GM23248 (cell line): Measurements from ENCODE around the gene ASCL5. TPM values are rescaled to one million over a fixed set of nuclear protein-coding genes. Genes with fewer than 3 reads are reported as not detected.

Source experiments
- DNase-seq: peaks from one replicate; pipeline ENCODE4 v3.0.0-alpha.2; 2015
- H2AFZ ChIP-seq: fragments of 200-600 bp; sonication (generic); 2 replicates; pipeline ENCODE4 v1.6.1; 2016; ENCODE audit warnings: antibody characterized with exemption
- H3F3A ChIP-seq: fragments of 200-600 bp; sonication (generic); 2 replicates; pipeline ENCODE4 v1.6.1; 2016; ENCODE audit warnings: mild to moderate bottlenecking, antibody characterized with exemption, mixed run types; ENCODE audit not compliant: insufficient read depth
- H3K27ac ChIP-seq: fragments of 200-600 bp; sonication (generic); 2 replicates; pipeline ENCODE4 v1.5.1; 2016; ENCODE audit warnings: mild to moderate bottlenecking
- H3K27me3 ChIP-seq: fragments of 200-600 bp; sonication (generic); replicated peaks from 2 replicates; pipeline ENCODE4 v1.6.1; 2016; ENCODE audit warnings: mild to moderate bottlenecking; ENCODE audit not compliant: insufficient read depth
- H3K36me3 ChIP-seq: fragments of 200-600 bp; sonication (generic); 2 replicates; pipeline ENCODE4 v1.6.1; 2016; ENCODE audit warnings: low read depth, mild to moderate bottlenecking
- H3K4me1 ChIP-seq: fragments of 200-600 bp; sonication (generic); 2 replicates; pipeline ENCODE4 v1.6.1; 2016; ENCODE audit warnings: mild to moderate bottlenecking; ENCODE audit not compliant: insufficient read depth
- H3K4me2 ChIP-seq: fragments of 200-600 bp; sonication (generic); one replicate; pipeline ENCODE4 v1.6.1; 2016; ENCODE audit warnings: mild to moderate bottlenecking; ENCODE audit not compliant: unreplicated experiment
- H3K4me3 ChIP-seq: fragments of 200-600 bp; sonication (generic); 2 replicates; pipeline ENCODE4 v1.5.1; 2016; ENCODE audit warnings: mild to moderate bottlenecking
- H3K79me2 ChIP-seq: fragments of 200-600 bp; sonication (generic); 2 replicates; pipeline ENCODE4 v1.6.1; 2016; ENCODE audit warnings: mild to moderate bottlenecking; ENCODE audit not compliant: insufficient read depth
- H3K9ac ChIP-seq: fragments of 200-600 bp; sonication (generic); 2 replicates; pipeline ENCODE4 v1.6.1; 2016; ENCODE audit warnings: mild to moderate bottlenecking
- H3K9me2 ChIP-seq: fragments of 200-600 bp; sonication (generic); 2 replicates; pipeline ENCODE4 v1.6.1; 2016; ENCODE audit warnings: mixed run types, mild to moderate bottlenecking, moderate library complexity; ENCODE audit not compliant: insufficient read depth
- H3K9me3 ChIP-seq: fragments of 200-600 bp; sonication (generic); one replicate; pipeline ENCODE4 v1.6.1; 2017; ENCODE audit warnings: low read depth
- H4K20me1 ChIP-seq: fragments of 200-600 bp; sonication (generic); 2 replicates; pipeline ENCODE4 v1.6.0; 2016; ENCODE audit not compliant: insufficient read depth
- EZH2 ChIP-seq: fragments of 200-600 bp; sonication (generic); IDR thresholded peaks from 2 replicates; pipeline ENCODE4 v1.6.1; 2018; ENCODE audit warnings: antibody characterized with exemption, mild to moderate bottlenecking; ENCODE audit not compliant: insufficient read depth, poor library complexity, severe bottlenecking
- EZH2phosphoT487 ChIP-seq: fragments of 200-600 bp; sonication (generic); IDR thresholded peaks from 2 replicates; pipeline ENCODE4 v1.6.1; 2018; ENCODE audit warnings: antibody characterized with exemption, moderate library complexity, mild to moderate bottlenecking, low read depth; ENCODE audit not compliant: insufficient read depth
- WGBS, 2 experiments: methylation state at CpG; one replicate each; pipeline ENCODE4 v1.1.6; 2015 to 2017; ENCODE audit warnings: low lambda C conversion rate in 2 of 2, low coverage in 1 of 2; ENCODE audit errors: missing lambda C conversion rate in 2 of 2; 5-methylcytosine and 5-hydroxymethylcytosine counted together
- in situ Hi-C: fragments of 300-500 bp; cut with MboI; formaldehyde crosslinking; loops from 2 replicates; pipeline ENCODE4 v1.15.0; 2020
- polyA plus RNA-seq: library from polyadenylated mRNA; unstranded; fragments of >200 nt; fragmentation: Nextera tagmentation; extraction: Ambion mirVana; gene quantifications from 2 replicates; pipeline ENCODE4 v1.2.1, GENCODE V29; 2016
- total RNA-seq: library from RNA; depleted of rRNA; stranded (reverse); fragments of >200 nt; shearing (Covaris generic); gene quantifications from 2 replicates; pipeline ENCODE4 v1.2.3, GENCODE V29; 2014

ASCL5 gene
- total and polyA plus RNA-seq, 2 experiments from 2014 or later = not detected

DNA sequence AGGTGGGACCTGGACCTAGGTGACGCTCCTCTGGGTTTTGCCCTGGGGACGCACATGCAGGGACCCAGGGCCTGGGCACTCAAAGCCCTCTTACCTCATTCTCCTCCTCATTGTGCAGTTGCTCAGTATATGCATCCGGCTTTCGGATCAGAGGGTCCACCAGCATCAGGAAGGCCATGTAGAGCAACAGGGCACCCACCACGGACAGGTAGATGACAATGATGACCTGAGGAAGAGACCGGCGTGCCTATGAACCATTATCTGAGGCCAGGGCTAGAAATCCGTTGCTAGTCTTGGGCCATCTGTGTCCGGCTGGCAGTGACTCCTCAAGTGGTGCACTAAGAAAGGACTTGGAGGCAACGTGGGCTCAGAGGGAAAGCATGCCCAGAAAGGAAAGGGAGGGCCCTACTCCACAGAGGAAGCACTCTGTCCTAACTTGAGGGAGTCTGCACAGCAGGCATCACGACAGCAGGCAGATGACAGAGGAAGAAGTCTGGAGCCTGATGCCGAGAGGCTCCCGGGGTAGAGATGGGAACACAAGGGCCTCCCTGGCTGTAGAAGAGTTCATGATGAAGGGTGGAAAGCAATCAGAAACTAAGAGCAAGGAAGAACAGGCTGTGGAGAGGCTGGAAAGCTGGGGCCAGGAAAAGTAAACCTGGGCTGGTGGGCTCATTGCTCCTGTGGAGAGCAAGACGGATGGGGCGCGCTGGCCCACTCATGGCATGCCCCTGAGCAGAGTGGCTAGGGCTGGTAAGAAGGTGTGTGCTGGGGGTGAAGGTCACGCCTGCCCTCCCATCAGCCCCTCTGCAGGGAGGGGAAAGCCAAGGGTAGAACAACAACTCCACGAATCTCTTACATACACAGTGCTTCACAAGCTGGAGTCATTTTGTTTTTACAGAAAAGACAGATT is 17.0 kb upstream of the ASCL5 start:
- Histone ChIP-seq H3K9me2 (no peaks in the 10 kb centered on the region), H3K27ac (no peak overlapping the region), H3K79me2 (no peaks in the 10 kb centered on the region), H3F3A (no peaks in the 10 kb centered on the region), H3K9ac (no peak overlapping the region), H3K4me3 (no peak overlapping the region), H3K36me3 (peaks cover 5% of the 10 kb centered on the region; the same call in 1 of the 2 replicates), H4K20me1 (no peaks in the 10 kb centered on the region), H3K4me2 (no peak overlapping the region), H3K9me3 (no peaks in the 10 kb centered on the region), H3K4me1 (no peaks in the 10 kb centered on the region), H3K27me3 (no peaks in the 10 kb centered on the region), H2AFZ (no peak overlapping the region)
- 82 to 83% methylated on average over 18 of the region's 18 CpGs for WGBS, 2 experiments
- TF ChIP-seq EZH2phosphoT487 = no peak
- TF ChIP-seq EZH2 = no peak
- in situ Hi-C loops = no loop called here
- no peak for DNase-seq

DNA sequence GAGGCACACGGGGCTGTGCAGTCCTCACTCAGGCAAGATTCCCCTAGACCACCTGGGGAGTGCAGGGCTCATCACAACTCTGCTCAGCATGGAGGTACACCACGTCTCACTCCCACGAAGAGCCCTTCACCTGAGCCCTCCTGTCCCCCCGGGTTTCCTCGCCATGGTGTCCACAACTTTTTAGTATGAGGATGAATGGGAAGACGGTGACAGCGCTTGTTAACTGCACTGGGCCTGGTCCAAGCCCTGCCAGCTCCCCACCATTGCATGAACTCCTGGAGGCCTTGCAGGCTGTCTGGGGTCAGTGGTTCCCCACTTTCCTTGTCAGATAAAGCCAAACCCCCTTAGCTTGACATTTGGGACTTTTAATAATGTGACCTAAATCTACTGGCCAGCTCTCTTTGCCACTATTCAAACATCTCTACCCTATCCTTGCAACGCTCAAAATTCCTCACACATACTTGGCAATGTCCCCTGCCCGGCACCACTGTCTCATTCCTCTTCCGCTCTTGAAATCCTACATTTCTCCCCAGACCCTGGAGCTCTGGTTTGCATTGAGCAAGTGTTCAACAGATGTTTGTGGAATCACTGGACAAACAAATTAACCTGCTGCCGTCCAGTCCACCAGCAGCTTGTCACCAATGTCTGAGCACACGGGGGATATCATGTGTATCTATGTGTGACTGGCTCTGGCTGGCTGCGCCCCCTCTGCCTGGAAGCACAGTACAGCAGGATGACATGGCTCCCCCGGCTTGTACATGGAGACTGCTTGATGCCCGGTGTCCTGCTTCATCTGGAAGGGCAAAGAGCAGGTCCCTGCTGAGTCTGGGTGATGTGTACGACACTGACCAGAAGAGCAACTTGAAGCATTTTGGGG is 16.1 kb upstream of the ASCL5 start:
- Histone ChIP-seq H3K9me2 (no peaks in the 10 kb centered on the region), H3K36me3 (peaks cover 5% of the 10 kb centered on the region; the same call in 1 of the 2 replicates), H3K27ac (no peak overlapping the region), H2AFZ (no peak overlapping the region), H3K27me3 (no peaks in the 10 kb centered on the region), H3K79me2 (no peaks in the 10 kb centered on the region), H3K4me2 (no peak overlapping the region), H3F3A (no peaks in the 10 kb centered on the region), H3K4me3 (no peak overlapping the region), H3K9ac (no peak overlapping the region), H4K20me1 (no peaks in the 10 kb centered on the region), H3K9me3 (no peaks in the 10 kb centered on the region), H3K4me1 (peaks cover 2% of the 10 kb centered on the region; the same call in 1 of the 2 replicates)
- in situ Hi-C loops = no loop called here
- no peak for DNase-seq
- 69% methylated on average over 16 of the region's 16 CpGs for WGBS, 2 experiments
- TF ChIP-seq EZH2 (no peak), EZH2phosphoT487 (no peak)

GRCh38 chr1:201142011-201142848 is 15.2 kb upstream of the ASCL5 start:
- Histone ChIP-seq H2AFZ (no peak overlapping the region), H3F3A (peaks cover 3% of the 10 kb centered on the region; the same call in 1 of the 2 replicates), H3K36me3 (peaks cover 5% of the 10 kb centered on the region; the same call in 1 of the 2 replicates), H3K79me2 (no peaks in the 10 kb centered on the region), H3K27me3 (no peaks in the 10 kb centered on the region), H3K4me3 (no peak overlapping the region), H3K9me2 (no peaks in the 10 kb centered on the region), H3K27ac (no peak overlapping the region), H3K9ac (no peak overlapping the region), H3K4me1 (peaks cover 8% of the 10 kb centered on the region), H4K20me1 (no peaks in the 10 kb centered on the region), H3K4me2 (no peak overlapping the region), H3K9me3 (no peaks in the 10 kb centered on the region)
- in situ Hi-C loops = no loop called here
- TF ChIP-seq EZH2phosphoT487 (no peak), EZH2 (no peak)
- DNase-seq = no peak
- WGBS, 2 experiments = 78 to 79% methylated on average over 16 of the region's 16 CpGs
